DOHH2 (cell line): Measurements from ENCODE around the gene FRYL.
A peak's percentile ranks its signal among the peaks of the same experiment; 100 is the strongest.

Experiments used
- H3F3A ChIP-seq: fragments of 200-600 bp; sonication (generic), shearing (Covaris generic); 2 replicates; pipeline ENCODE4 v1.6.0; 2016; ENCODE audit warnings: antibody characterized with exemption, mild to moderate bottlenecking; ENCODE audit not compliant: control insufficient read depth, insufficient read depth
- H3K27ac ChIP-seq: fragments of 200-600 bp; sonication (generic); 2 replicates; pipeline ENCODE4 v1.5.1; 2014; ENCODE audit warnings: low read depth, mild to moderate bottlenecking, low read length, moderate library complexity
- H3K27me3 ChIP-seq: fragments of 200-600 bp; sonication (generic); 2 replicates; pipeline ENCODE4 v1.6.1; 2014; ENCODE audit warnings: mild to moderate bottlenecking, low read length, mixed read lengths; ENCODE audit not compliant: control insufficient read depth
- H3K36me3 ChIP-seq: fragments of 200-600 bp; sonication (generic); 2 replicates; pipeline ENCODE4 v1.6.1; 2014; ENCODE audit warnings: mild to moderate bottlenecking, low read length, moderate library complexity, mixed read lengths; ENCODE audit not compliant: control insufficient read depth
- H3K4me1 ChIP-seq: fragments of 200-600 bp; sonication (generic); 2 replicates; pipeline ENCODE4 v1.6.1; 2014; ENCODE audit warnings: mild to moderate bottlenecking, low read length, mixed read lengths; ENCODE audit not compliant: control insufficient read depth
- H3K4me2 ChIP-seq: fragments of 200-600 bp; sonication (generic); 2 replicates; pipeline ENCODE4 v1.6.0; 2014; ENCODE audit warnings: mild to moderate bottlenecking, low read length, moderate library complexity
- H3K4me3 ChIP-seq: fragments of 200-600 bp; sonication (generic); 2 replicates; pipeline ENCODE4 v1.5.1; 2014; ENCODE audit warnings: mild to moderate bottlenecking, low read length, mixed read lengths
- H3K79me2 ChIP-seq: fragments of 200-600 bp; sonication (generic); 2 replicates; pipeline ENCODE4 v1.6.1; 2014; ENCODE audit warnings: mild to moderate bottlenecking, low read length, mixed read lengths; ENCODE audit not compliant: control insufficient read depth
- H3K9me2 ChIP-seq: fragments of 200-600 bp; sonication (generic); replicated peaks from 2 replicates; pipeline ENCODE4 v1.6.1; 2014; ENCODE audit warnings: mild to moderate bottlenecking, low read length, mixed read lengths; ENCODE audit not compliant: control insufficient read depth
- H3K9me3 ChIP-seq: fragments of 200-600 bp; sonication (generic); 2 replicates; pipeline ENCODE4 v1.6.1; 2014; ENCODE audit warnings: antibody characterized with exemption, low read length, mixed read lengths; ENCODE audit not compliant: control insufficient read depth, insufficient read depth
- H4K20me1 ChIP-seq: fragments of 200-600 bp; sonication (generic); 2 replicates; pipeline ENCODE4 v1.6.0; 2014; ENCODE audit warnings: low read depth, mild to moderate bottlenecking, antibody characterized with exemption, low read length, moderate library complexity; ENCODE audit not compliant: control insufficient read depth, insufficient read depth
- CTCF ChIP-seq: fragments of 200-600 bp; sonication (generic); IDR thresholded peaks from one replicate; pipeline ENCODE4 v1.5.1; 2014; ENCODE audit warnings: antibody characterized with exemption, mild to moderate bottlenecking, low read depth, low read length; ENCODE audit not compliant: poor library complexity, severe bottlenecking
- EZH2phosphoT487 ChIP-seq: fragments of 200-600 bp; sonication (generic); IDR thresholded peaks from 2 replicates; pipeline ENCODE4 v1.6.1; 2017; ENCODE audit warnings: borderline replicate concordance, mild to moderate bottlenecking, antibody characterized with exemption, low read length, moderate library complexity, mixed read lengths

Gene FRYL

GRCh38 chr4:48635980-48636379, 144.1 kb downstream of the FRYL start:
- Histone ChIP-seq H4K20me1 (no peaks in the 10 kb centered on the region), H3K4me1 (peaks cover 20% of the 10 kb centered on the region), H3K36me3 (no peaks in the 10 kb centered on the region), H3K27me3 (no peaks in the 10 kb centered on the region), H3K4me3 (no peak overlapping the region), H3F3A (no peaks in the 10 kb centered on the region), H3K79me2 (peaks cover 41% of the 10 kb centered on the region), H3K27ac (no peak overlapping the region), H3K9me2 (no peaks in the 10 kb centered on the region), H3K9me3 (no peaks in the 10 kb centered on the region), H3K4me2 (peak overlapping the region; percentile 13; the same call in 1 of the 2 replicates)
- no peak for TF ChIP-seq EZH2phosphoT487
- TF ChIP-seq CTCF = no peak

DNA sequence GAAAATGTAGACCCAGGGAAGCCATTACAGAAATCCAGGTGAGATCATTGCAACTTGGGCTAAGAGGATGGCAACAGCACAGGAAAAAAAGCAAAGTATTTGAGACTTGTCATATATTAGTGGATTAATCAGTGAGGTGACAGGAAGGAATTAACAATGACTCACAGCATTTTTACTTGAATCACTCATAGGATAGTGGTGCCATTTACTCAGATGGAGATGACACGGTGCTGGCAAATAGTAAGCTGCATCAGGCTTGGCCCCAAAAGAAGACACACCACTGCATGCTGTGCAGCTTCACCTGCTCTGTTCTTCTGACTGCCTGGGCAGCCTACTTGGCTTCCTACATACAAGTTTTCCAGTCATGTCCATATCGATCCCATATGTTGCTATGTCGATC, 144.8 kb downstream of the FRYL start:
- Histone ChIP-seq H4K20me1 (no peaks in the 10 kb centered on the region), H3K9me3 (no peaks in the 10 kb centered on the region), H3K79me2 (peaks cover 34% of the 10 kb centered on the region), H3K27ac (peak overlapping the region; percentile 11), H3K27me3 (no peaks in the 10 kb centered on the region), H3K4me3 (0 out of 2 replicates have a peak overlapping the region, but pooled peaks have one; percentile 31), H3K36me3 (no peaks in the 10 kb centered on the region), H3K4me2 (peak overlapping the region; percentile 45), H3K4me1 (peaks cover 20% of the 10 kb centered on the region), H3K9me2 (no peaks in the 10 kb centered on the region), H3F3A (no peaks in the 10 kb centered on the region)
- no peak for TF ChIP-seq CTCF
- TF ChIP-seq EZH2phosphoT487 = no peak

- TF ChIP-seq CTCF = no peak
- no peak for TF ChIP-seq EZH2phosphoT487
- Histone ChIP-seq H3F3A (no peaks in the 10 kb centered on the region), H3K9me2 (no peaks in the 10 kb centered on the region), H4K20me1 (no peaks in the 10 kb centered on the region), H3K27me3 (no peaks in the 10 kb centered on the region), H3K36me3 (no peaks in the 10 kb centered on the region), H3K4me1 (peaks cover 20% of the 10 kb centered on the region), H3K4me3 (0 out of 2 replicates have a peak overlapping the region, but pooled peaks have one; percentile 31), H3K79me2 (peaks cover 29% of the 10 kb centered on the region), H3K4me2 (peak overlapping the region; percentile 45), H3K27ac (peak overlapping the region; percentile 11), H3K9me3 (no peaks in the 10 kb centered on the region)
Measured at GRCh38 chr4:48634688-48635308, 145.3 kb downstream of the FRYL start.
